A549 (cell line): ENCODE results near the gene MRPS17. TPM values are rescaled to one million over a fixed set of nuclear protein-coding genes. Genes with fewer than 3 reads are reported as not detected.

Source experiments
- ATAC-seq, 2 experiments: fragments of 200-7000 bp in 1 of 2; fragments of >200 bp in 1 of 2; cut with Nextera tagmentation in 1 of 2; cut with Tn5 transposase in 1 of 2; 3 replicates each; pipeline versions ENCODE4 v1.8.0 to v1.9.1; 2018 to 2020; ENCODE audit warnings: mild to moderate bottlenecking in 1 of 2, moderate library complexity in 1 of 2
- CTCF ChIA-PET: fragments of 300-600 bp; sonication (Branson Sonifier 250); formaldehyde crosslinking; extraction: SDS; loops from one replicate; lab custom pipeline; 2021; ENCODE audit warnings: antibody characterized with exemption, inconsistent platforms; lab: Yijun Ruan, JAX
- POLR2A ChIA-PET: fragments of 350-600 bp; formaldehyde crosslinking; extraction: SDS; loops from one replicate; lab custom pipeline; 2021; ENCODE audit warnings: antibody characterized with exemption, inconsistent platforms; lab: Yijun Ruan, JAX
- DNase-seq, 2 experiments: peaks; one replicate each; pipeline versions ENCODE4 v3.0.0 to v3.0.0-alpha.2; 2011 to 2016; ENCODE audit warnings: low read depth in 1 of 2, low spot score in 1 of 2
- FAIRE-seq: peaks from 2 replicates; lab custom pipeline; 2011; peaks lifted over from hg19 to GRCh38; lab: Jason Lieb, UNC
- H3K27ac ChIP-seq, 2 experiments: fragments of >200 bp; sonication (Bioruptor Twin); formaldehyde crosslinking; 3 replicates each; pipeline ENCODE4 v1.5.1; 2016 to 2017
- H3K4me1 ChIP-seq: fragments of >200 bp; sonication (Bioruptor Twin); formaldehyde crosslinking; 3 replicates; pipeline ENCODE4 v1.6.1; 2016
- H3K4me2 ChIP-seq: fragments of >200 bp; sonication (Bioruptor Twin); formaldehyde crosslinking; 3 replicates; pipeline ENCODE4 v1.6.1; 2016
- H3K4me3 ChIP-seq: fragments of >200 bp; sonication (Bioruptor Twin); formaldehyde crosslinking; 3 replicates; pipeline ENCODE4 v1.5.1; 2016
- H3K9me3 ChIP-seq: fragments of >200 bp; sonication (Bioruptor Twin); formaldehyde crosslinking; 3 replicates; pipeline ENCODE4 v1.6.1; 2016
- CBX2 ChIP-seq: fragments of 200-600 bp; sonication (generic); IDR thresholded peaks from 2 replicates; pipeline ENCODE4 v1.6.1; 2016; ENCODE audit warnings: low read depth, mild to moderate bottlenecking, borderline replicate concordance
- CEBPB ChIP-seq, 2 experiments: fragments of >200 bp in 1 of 2; sonication (Bioruptor Twin) in 1 of 2; formaldehyde crosslinking in 1 of 2; IDR thresholded peaks; 2 replicates each; pipeline ENCODE4 v1.6.1; 2012 to 2016
- FOSL2 ChIP-seq, 2 experiments: fragments of 450-650 bp in 1 of 2; fragments of >200 bp in 1 of 2; sonication (Bioruptor Twin) in 1 of 2; formaldehyde crosslinking; IDR thresholded peaks; 2 replicates each; pipeline versions ENCODE4 v1.5.0 to v1.6.1; 2016 to 2020; ENCODE audit warnings: mild to moderate bottlenecking in 1 of 2, moderate library complexity in 1 of 2
- HOXB13 ChIP-seq: fragments of 250-450 bp; sonication (Bioruptor Pico); IDR thresholded peaks from 2 replicates; pipeline ENCODE4 v1.5.0; 2020; ENCODE audit warnings: low read depth, mild to moderate bottlenecking, moderate library complexity
- HOXB5 ChIP-seq: fragments of 250-450 bp; sonication (Bioruptor Pico); IDR thresholded peaks from 2 replicates; pipeline ENCODE4 v1.5.0; 2020; ENCODE audit warnings: mild to moderate bottlenecking, moderate library complexity
- JUNB ChIP-seq: fragments of >200 bp; sonication (Bioruptor Twin); formaldehyde crosslinking; IDR thresholded peaks from 2 replicates; pipeline ENCODE4 v1.6.1; 2016
- KDM5A ChIP-seq: fragments of 200-600 bp; sonication (generic); IDR thresholded peaks from 2 replicates; pipeline ENCODE4 v1.6.1; 2016; ENCODE audit warnings: antibody characterized with exemption, mild to moderate bottlenecking
- MAFK ChIP-seq: fragments of 450-650 bp; IDR thresholded peaks from 2 replicates; pipeline ENCODE4 v1.6.1; 2014; ENCODE audit not compliant: partially characterized antibody
- MAZ ChIP-seq: fragments of 150-350 bp; IDR thresholded peaks from 2 replicates; pipeline ENCODE4 v1.6.1; 2014; ENCODE audit warnings: antibody characterized with exemption, low read depth, low read length, borderline replicate concordance
- NPAS2 ChIP-seq: fragments of 250-450 bp; sonication (Bioruptor Pico); IDR thresholded peaks from 2 replicates; pipeline ENCODE4 v1.8.0; 2022; ENCODE audit warnings: mild to moderate bottlenecking, moderate library complexity, borderline replicate concordance
- POLR2A ChIP-seq: IDR thresholded peaks from 2 replicates; pipeline ENCODE4 v1.6.1; 2012; ENCODE audit warnings: mild to moderate bottlenecking, low read length
- POLR2AphosphoS2 ChIP-seq: conservative IDR thresholded peaks from 2 replicates; pipeline ENCODE4 v1.6.1; 2012; ENCODE audit warnings: low read length, improper control_type of control experiment, inconsistent platforms
- RARB ChIP-seq: fragments of 250-450 bp; sonication (Bioruptor Pico); IDR thresholded peaks from 2 replicates; pipeline ENCODE4 v1.8.0; 2021; ENCODE audit warnings: mild to moderate bottlenecking, moderate library complexity
- RNF2 ChIP-seq: fragments of 200-600 bp; sonication (generic); IDR thresholded peaks from 2 replicates; pipeline ENCODE4 v1.6.1; 2016; ENCODE audit warnings: low read depth, mild to moderate bottlenecking, antibody characterized with exemption, moderate library complexity, borderline replicate concordance
- TFCP2L1 ChIP-seq: fragments of 250-450 bp; sonication (Bioruptor Pico); IDR thresholded peaks from 2 replicates; pipeline ENCODE4 v1.5.0; 2021; ENCODE audit warnings: mild to moderate bottlenecking
- ZC3H11A ChIP-seq: fragments of 450-650 bp; IDR thresholded peaks from 2 replicates; pipeline ENCODE4 v1.6.1; 2014; ENCODE audit warnings: antibody characterized with exemption, mild to moderate bottlenecking
- WGBS: methylation state at CpG from one replicate; pipeline ENCODE4 v1.1.6; 2017; ENCODE audit errors: missing lambda C conversion rate; 5-methylcytosine and 5-hydroxymethylcytosine counted together
- polyA plus RNA-seq, 4 experiments: library from polyadenylated mRNA; depleted of rRNA in 3 of 4; stranded (reverse); fragments of >200 nt; fragmentation: RNase III in 1 of 4; extraction: RNeasy Plus Mini Kit Qiagen cat#74134 plus additional on column Dnase treatment in 1 of 4; gene quantifications; 2 replicates in 3 of 4; 3 replicates in 1 of 4; pipeline ENCODE4 v1.2.3, GENCODE V29; 2011 to 2017
- TF ChIP-seq, protein P1 (sequence below): fragments of 150-350 bp; IDR thresholded peaks from 2 replicates; pipeline ENCODE4 v1.6.1; 2014; ENCODE audit warnings: low read depth, mild to moderate bottlenecking, low read length
- TF ChIP-seq, protein P2 (sequence below): fragments of 450-650 bp; IDR thresholded peaks from 2 replicates; pipeline ENCODE4 v1.6.1; 2014; ENCODE audit warnings: antibody characterized with exemption
- TF ChIP-seq, protein P3 (sequence below): IDR thresholded peaks from 2 replicates; pipeline ENCODE4 v1.6.1; 2012; ENCODE audit warnings: low read depth, borderline replicate concordance

The MRPS17 gene
- polyA plus RNA-seq, 2 of the 4 experiments (the other 2 are of a cell fraction): 29.1 to 33.0 TPM

DNA sequence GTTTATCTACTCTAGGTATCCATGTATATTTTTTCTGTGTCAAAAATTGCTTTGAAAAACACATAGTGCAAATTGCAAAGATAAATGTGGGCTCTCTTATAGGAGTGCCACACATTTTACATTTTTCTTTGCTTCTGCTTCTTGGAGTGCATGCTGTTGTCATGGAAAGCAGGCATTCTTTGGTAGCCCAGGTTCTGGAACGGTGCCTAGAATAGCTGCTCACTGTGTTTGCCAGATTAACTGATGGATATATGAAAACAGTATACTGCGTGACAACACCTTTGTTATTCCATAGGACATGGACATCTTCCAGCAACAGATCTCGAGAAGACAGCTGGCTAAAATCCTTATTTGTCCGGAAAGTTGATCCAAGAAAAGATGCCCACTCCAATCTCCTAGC lies 26.2 kb downstream of the MRPS17 start:
- peaks cover 7% of the 10 kb centered on the region; the same call in 2 of the 3 replicates for H3K4me1 ChIP-seq
- TF ChIP-seq POLR2AphosphoS2 (no peak), POLR2A (no peak), ZC3H11A (no peak), HOXB13 (CRISPR knock-in tag) (no peak), KDM5A (no peak), CEBPB (IDR thresholded peaks at IDR 0.05) (no peak), RNF2 (no peak), JUNB (no peak)
- TF ChIP-seq, protein P1, sequence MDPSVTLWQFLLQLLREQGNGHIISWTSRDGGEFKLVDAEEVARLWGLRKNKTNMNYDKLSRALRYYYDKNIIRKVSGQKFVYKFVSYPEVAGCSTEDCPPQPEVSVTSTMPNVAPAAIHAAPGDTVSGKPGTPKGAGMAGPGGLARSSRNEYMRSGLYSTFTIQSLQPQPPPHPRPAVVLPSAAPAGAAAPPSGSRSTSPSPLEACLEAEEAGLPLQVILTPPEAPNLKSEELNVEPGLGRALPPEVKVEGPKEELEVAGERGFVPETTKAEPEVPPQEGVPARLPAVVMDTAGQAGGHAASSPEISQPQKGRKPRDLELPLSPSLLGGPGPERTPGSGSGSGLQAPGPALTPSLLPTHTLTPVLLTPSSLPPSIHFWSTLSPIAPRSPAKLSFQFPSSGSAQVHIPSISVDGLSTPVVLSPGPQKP: no peak
- TF ChIP-seq, all 56 proteins: peak for 0
- FAIRE-seq (no peak), DNase-seq (peak in 1 of 2 experiments; percentile 18), ATAC-seq (peak in 1 of 2 experiments; percentile 35; a peak in 2 of 6 replicates)
- H3K27ac ChIP-seq: no peak overlapping the region
- ChIA-PET POLR2A (interaction anchor here (1.0 to 1.9 kb wide), 2 partner anchors 13 to 73 kb away, joined by 4 to 11 read pairs; partner anchors contain the start of genes CCT6A, NIPSNAP2 and PSPH), CTCF (interaction anchor here (0.9 to 1.5 kb wide), 2 partner anchors 14 to 97 kb away, joined by 3 to 8 read pairs; partner anchors contain the start of gene NIPSNAP2)
- 0 out of 3 replicates have a peak overlapping the region, but pooled peaks have one; percentile 15 for H3K4me2 ChIP-seq
- no peak overlapping the region for H3K4me3 ChIP-seq
- no peaks in the 10 kb centered on the region for H3K9me3 ChIP-seq
- WGBS: 68% methylated on average over 4 of the region's 4 CpGs

DNA sequence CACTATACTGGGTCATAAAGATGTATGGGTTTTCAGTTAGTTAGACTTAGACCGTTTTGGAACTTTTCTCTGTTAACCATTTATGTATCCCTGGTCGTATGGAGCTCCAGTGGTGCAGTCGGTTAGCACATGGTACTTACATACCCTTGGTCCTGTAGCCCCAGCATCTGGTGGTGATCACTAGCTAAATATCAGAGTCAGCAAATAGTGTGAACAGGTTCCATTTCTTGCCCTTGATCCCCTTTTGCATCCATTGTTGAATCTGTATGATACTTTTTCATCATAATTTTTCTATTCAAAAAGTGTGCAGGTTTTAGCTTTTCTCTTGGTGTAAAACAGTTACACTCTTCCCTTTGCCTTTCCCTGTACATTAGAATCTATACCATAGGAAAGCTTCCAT lies 28.6 kb downstream of the MRPS17 start:
- Histone ChIP-seq H3K9me3 (no peaks in the 10 kb centered on the region), H3K4me3 (no peak overlapping the region), H3K4me2 (no peak overlapping the region), H3K27ac (no peak overlapping the region), H3K4me1 (peaks cover 7% of the 10 kb centered on the region; the same call in 2 of the 3 replicates)
- TF ChIP-seq POLR2A (no peak), MAFK (peak; percentile 53)
- ChIA-PET POLR2A (interaction anchor here (0.6 kb wide), 1 partner anchor 49 kb away, joined by 5 read pairs; no protein-coding TSS in a partner anchor), CTCF (interaction anchor here (0.6 to 1.3 kb wide), 2 partner anchors 9 to 16 kb away, joined by 3 to 7 read pairs; partner anchors contain the start of gene NIPSNAP2)
- ATAC-seq: no peak
- no peak for DNase-seq
- 87% methylated on average over 3 of the region's 3 CpGs for WGBS
- FAIRE-seq: no peak

DNA sequence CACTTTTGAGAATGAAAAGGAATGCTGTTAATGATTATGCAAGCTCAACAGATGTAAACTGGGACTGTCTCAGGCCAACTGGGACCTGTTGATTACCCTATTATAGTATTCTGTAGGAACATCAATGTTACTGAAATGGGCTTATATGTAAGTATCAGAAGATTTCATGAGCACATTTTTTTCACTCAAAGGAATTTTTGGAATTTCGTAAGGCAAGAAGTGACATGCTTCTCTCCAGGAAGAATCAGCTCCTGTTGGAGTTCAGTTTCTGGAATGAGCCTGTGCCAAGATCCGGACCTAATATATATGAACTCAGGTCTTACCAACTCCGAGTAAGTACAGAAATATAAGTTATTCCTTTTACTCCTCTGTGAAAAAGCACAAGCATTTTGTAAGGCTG lies 31.9 kb downstream of the MRPS17 start:
- DNase-seq (no peak), FAIRE-seq (no peak), ATAC-seq (no peak)
- ChIA-PET POLR2A (no interaction called here), CTCF (interaction anchor here (1.5 kb wide), 1 partner anchor 19 kb away, joined by 5 read pairs; the partner anchor contains the start of gene NIPSNAP2)
- Histone ChIP-seq H3K4me2 (no peak overlapping the region), H3K9me3 (no peaks in the 10 kb centered on the region), H3K27ac (no peak overlapping the region), H3K4me3 (no peak overlapping the region), H3K4me1 (no peaks in the 10 kb centered on the region)
- TF ChIP-seq ZC3H11A (no peak), CBX2 (no peak), TFCP2L1 (no peak), MAZ (no peak), NPAS2 (CRISPR knock-in tag) (no peak), HOXB5 (CRISPR knock-in tag) (no peak), RARB (CRISPR knock-in tag) (no peak), FOSL2 (IDR thresholded peaks at IDR 0.05) (no peak), FOSL2 (CRISPR knock-in tag; IDR thresholded peaks at IDR 0.05) (no peak)
- TF ChIP-seq, protein P2, sequence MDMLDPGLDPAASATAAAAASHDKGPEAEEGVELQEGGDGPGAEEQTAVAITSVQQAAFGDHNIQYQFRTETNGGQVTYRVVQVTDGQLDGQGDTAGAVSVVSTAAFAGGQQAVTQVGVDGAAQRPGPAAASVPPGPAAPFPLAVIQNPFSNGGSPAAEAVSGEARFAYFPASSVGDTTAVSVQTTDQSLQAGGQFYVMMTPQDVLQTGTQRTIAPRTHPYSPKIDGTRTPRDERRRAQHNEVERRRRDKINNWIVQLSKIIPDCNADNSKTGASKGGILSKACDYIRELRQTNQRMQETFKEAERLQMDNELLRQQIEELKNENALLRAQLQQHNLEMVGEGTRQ: no peak
- TF ChIP-seq, protein P3, sequence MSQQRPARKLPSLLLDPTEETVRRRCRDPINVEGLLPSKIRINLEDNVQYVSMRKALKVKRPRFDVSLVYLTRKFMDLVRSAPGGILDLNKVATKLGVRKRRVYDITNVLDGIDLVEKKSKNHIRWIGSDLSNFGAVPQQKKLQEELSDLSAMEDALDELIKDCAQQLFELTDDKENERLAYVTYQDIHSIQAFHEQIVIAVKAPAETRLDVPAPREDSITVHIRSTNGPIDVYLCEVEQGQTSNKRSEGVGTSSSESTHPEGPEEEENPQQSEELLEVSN: no peak
- WGBS: 86% methylated on average over 3 of the region's 3 CpGs
